Activated T-cell treated with anti-CD3 and anti-CD28 coated beads, Interleukin-2, amount 50 U/mL, for 1 hour (primary cell): Measurements from ENCODE around the gene NDUFB10.
"Not testable (repeated sequence)": the region's sequence is repeated elsewhere in the genome, so short reads cannot be mapped to it uniquely, and the experiment has no call there.

Experiments
- DNase-seq: peaks from one replicate; pipeline ENCODE4 v3.0.0-alpha.2; 2020

NDUFB10 gene

GRCh38 chr16:1959269-1960039 lies at the start of gene NDUFB10:
Gene NDUFB10 (plus strand): TSS chr16:1959538. CDS start chr16:1959625, 87 bp downstream.
- peak; percentile 96 for DNase-seq

- no peak for DNase-seq
These were observed 49.6 kb upstream of the NDUFB10 start for GRCh38 chr16:1909561-1910231.

GRCh38 chr16:1911467-1912214 lies 47.7 kb upstream of the NDUFB10 start:
- DNase-seq = no peak

- no peak for DNase-seq
These were observed 47.2 kb upstream of the NDUFB10 start for GRCh38 chr16:1912215-1912543.

- no peak for DNase-seq
These were observed 45.8 kb upstream of the NDUFB10 start for GRCh38 chr16:1913327-1914083.

GRCh38 chr16:1914084-1914608 lies 45.2 kb upstream of the NDUFB10 start:
- no peak for DNase-seq

GRCh38 chr16:1914988-1915387 lies 44.4 kb upstream of the NDUFB10 start:
- DNase-seq = no peak

- no peak for DNase-seq
These were observed 43.4 kb upstream of the NDUFB10 start for GRCh38 chr16:1915732-1916639.

GRCh38 chr16:1916640-1916990 lies 42.7 kb upstream of the NDUFB10 start:
- DNase-seq = no peak

GRCh38 chr16:1917056-1917664 lies 42.2 kb upstream of the NDUFB10 start:
- DNase-seq = no peak

- DNase-seq = no peak
These were observed 41.5 kb upstream of the NDUFB10 start for GRCh38 chr16:1917665-1918350.

GRCh38 chr16:1918351-1919326 lies 40.7 kb upstream of the NDUFB10 start, which contains the start of gene HS3ST6:
Gene HS3ST6 (minus strand): TSS chr16:1918415. CDS start chr16:1918323, 92 bp downstream.
- DNase-seq = no peak

GRCh38 chr16:1919327-1919998 lies 39.9 kb upstream of the NDUFB10 start:
- no peak for DNase-seq

- not testable (repeated sequence) for DNase-seq
These were observed 39.2 kb upstream of the NDUFB10 start for GRCh38 chr16:1920122-1920521.

- DNase-seq = no peak
These were observed 38.6 kb upstream of the NDUFB10 start for GRCh38 chr16:1920727-1921171.

- no peak for DNase-seq
These were observed 37.0 kb upstream of the NDUFB10 start for GRCh38 chr16:1922357-1922756.

GRCh38 chr16:1923299-1924034 lies 35.9 kb upstream of the NDUFB10 start:
- DNase-seq = peak; percentile 35

GRCh38 chr16:1924095-1924494 lies 35.2 kb upstream of the NDUFB10 start:
- DNase-seq = no peak
